Prostate gland (tissue), 2 donors: ENCODE measurements around the gene NPTN.

Source experiments
- POLR2A ChIP-seq: fragments of 450-650 bp; IDR thresholded peaks from one replicate; pipeline ENCODE4 v1.6.1; 2016; ENCODE audit warnings: antibody characterized with exemption, mild to moderate bottlenecking
- POLR2AphosphoS5 ChIP-seq: sonication (generic); formaldehyde crosslinking; IDR thresholded peaks from one replicate; pipeline ENCODE4 v1.6.1; 2017; ENCODE audit warnings: antibody characterized with exemption
- TF ChIP-seq, protein P1 (sequence below), 4 experiments: fragments of 200-600 bp in 2 of 4; fragments of 450-650 bp in 2 of 4; sonication (generic) in 2 of 4; IDR thresholded peaks; 1 replicate in 3 of 4; 2 replicates in 1 of 4; pipeline ENCODE4 v1.5.1; 2016 to 2019; ENCODE audit warnings: antibody characterized with exemption in 4 of 4, mild to moderate bottlenecking in 2 of 4, moderate library complexity in 2 of 4

DNA sequence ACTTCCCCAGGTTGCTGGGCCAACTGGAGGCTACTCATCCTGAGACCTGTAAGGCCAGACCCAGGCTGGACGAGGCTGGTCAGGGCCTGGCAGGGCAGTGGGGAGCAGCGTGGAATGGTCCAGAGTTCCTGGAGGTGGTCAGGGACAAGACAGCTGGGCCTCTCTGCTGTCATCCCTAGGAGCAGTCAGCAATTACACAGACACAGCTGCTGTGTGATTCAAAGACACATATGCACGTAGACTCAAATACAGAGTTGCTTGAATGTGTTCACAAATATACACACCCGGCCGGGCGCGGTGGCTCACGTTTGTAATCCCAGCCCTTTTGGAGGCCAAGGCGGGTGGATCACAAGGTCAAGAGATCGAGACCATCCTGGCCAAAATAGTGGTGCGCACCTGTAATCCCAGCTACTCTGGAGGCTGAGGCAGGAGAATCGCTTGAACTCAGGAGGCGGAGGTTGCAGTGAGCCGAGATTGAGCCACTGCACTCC, 49.5 kb upstream of the NPTN start:
- TF ChIP-seq POLR2A (no peak), POLR2AphosphoS5 (no peak)
- TF ChIP-seq, protein P1, sequence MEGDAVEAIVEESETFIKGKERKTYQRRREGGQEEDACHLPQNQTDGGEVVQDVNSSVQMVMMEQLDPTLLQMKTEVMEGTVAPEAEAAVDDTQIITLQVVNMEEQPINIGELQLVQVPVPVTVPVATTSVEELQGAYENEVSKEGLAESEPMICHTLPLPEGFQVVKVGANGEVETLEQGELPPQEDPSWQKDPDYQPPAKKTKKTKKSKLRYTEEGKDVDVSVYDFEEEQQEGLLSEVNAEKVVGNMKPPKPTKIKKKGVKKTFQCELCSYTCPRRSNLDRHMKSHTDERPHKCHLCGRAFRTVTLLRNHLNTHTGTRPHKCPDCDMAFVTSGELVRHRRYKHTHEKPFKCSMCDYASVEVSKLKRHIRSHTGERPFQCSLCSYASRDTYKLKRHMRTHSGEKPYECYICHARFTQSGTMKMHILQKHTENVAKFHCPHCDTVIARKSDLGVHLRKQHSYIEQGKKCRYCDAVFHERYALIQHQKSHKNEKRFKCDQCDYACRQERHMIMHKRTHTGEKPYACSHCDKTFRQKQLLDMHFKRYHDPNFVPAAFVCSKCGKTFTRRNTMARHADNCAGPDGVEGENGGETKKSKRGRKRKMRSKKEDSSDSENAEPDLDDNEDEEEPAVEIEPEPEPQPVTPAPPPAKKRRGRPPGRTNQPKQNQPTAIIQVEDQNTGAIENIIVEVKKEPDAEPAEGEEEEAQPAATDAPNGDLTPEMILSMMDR (IDR thresholded peaks at IDR 0.05), result no peak
